ENCODE results near the gene N4BP3.
"Not testable (repeated sequence)": the region's sequence is repeated elsewhere in the genome, so short reads cannot be mapped to it uniquely, and the experiment has no call there.

DNA sequence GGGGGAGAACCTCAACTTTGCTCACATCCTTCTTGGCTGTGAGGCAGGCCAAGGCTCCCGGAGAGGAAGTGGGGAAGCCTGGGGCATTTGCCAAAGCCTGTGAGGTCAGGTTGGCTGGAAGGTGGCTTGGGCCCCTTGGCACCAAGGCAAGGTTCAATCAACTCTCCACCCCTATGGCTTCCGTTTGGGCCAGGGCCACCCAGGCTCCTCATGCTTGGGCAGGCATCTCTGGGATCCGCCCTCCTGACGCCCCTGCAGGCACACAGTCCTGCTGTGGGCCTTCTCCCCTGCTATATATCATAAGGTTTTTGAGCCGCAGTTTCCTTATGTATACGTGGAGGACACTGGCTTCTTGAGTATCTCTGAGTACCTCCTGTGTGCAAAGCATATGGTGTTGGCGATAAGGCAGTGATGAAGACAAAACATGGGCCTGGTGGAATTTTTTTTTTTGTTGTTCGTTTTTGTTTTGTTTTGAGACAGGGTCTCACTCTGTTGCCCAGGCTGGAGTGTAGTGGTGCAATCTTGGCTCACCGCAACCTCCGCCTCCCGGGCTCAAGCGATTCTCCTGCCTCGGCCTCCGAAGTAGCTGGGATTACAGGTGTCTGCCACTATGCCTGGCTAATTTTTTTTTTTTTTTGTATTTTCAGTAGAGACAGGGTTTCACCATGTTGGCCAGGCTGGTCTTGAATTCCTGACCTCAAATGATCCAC is 14.1 kb downstream of the N4BP3 start:
- TF ChIP-seq, protein P1, sequence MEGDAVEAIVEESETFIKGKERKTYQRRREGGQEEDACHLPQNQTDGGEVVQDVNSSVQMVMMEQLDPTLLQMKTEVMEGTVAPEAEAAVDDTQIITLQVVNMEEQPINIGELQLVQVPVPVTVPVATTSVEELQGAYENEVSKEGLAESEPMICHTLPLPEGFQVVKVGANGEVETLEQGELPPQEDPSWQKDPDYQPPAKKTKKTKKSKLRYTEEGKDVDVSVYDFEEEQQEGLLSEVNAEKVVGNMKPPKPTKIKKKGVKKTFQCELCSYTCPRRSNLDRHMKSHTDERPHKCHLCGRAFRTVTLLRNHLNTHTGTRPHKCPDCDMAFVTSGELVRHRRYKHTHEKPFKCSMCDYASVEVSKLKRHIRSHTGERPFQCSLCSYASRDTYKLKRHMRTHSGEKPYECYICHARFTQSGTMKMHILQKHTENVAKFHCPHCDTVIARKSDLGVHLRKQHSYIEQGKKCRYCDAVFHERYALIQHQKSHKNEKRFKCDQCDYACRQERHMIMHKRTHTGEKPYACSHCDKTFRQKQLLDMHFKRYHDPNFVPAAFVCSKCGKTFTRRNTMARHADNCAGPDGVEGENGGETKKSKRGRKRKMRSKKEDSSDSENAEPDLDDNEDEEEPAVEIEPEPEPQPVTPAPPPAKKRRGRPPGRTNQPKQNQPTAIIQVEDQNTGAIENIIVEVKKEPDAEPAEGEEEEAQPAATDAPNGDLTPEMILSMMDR (IDR thresholded peaks at IDR 0.05), result not testable (repeated sequence)
- not testable (repeated sequence) for TF ChIP-seq POLR2A (IDR thresholded peaks at IDR 0.05)
